HCT116 (cell line): Measurements from ENCODE around the gene STXBP5.

Source experiments
- CEBPB ChIP-seq: IDR thresholded peaks from 2 replicates; pipeline ENCODE4 v1.6.1; 2012; ENCODE audit warnings: low read depth
- EZH2 ChIP-seq: fragments of 200-600 bp; sonication (generic); IDR thresholded peaks from 2 replicates; pipeline ENCODE4 v1.6.1; 2017; ENCODE audit warnings: antibody characterized with exemption, mixed run types
- POLR2A ChIP-seq: IDR thresholded peaks from 2 replicates; pipeline ENCODE4 v1.7.0; 2011; ENCODE audit warnings: borderline replicate concordance; ENCODE audit not compliant: insufficient read depth, insufficient read length; ENCODE audit errors: extremely low read depth
- POLR2AphosphoS5 ChIP-seq: IDR thresholded peaks from 2 replicates; pipeline ENCODE4 v1.6.1; 2011; ENCODE audit warnings: mild to moderate bottlenecking, low read depth, low read length, moderate library complexity
- RAD21 ChIP-seq: IDR thresholded peaks from 2 replicates; pipeline ENCODE4 v1.6.1; 2012; ENCODE audit warnings: low read depth, mild to moderate bottlenecking
- SRF ChIP-seq: IDR thresholded peaks from 2 replicates; pipeline ENCODE4 v1.6.1; 2012; ENCODE audit warnings: low read depth
- TCF7L2 ChIP-seq: IDR thresholded peaks from 2 replicates; pipeline ENCODE4 v1.7.0; 2011; ENCODE audit warnings: borderline replicate concordance, inconsistent platforms; ENCODE audit not compliant: insufficient read depth, insufficient read length; ENCODE audit errors: extremely low read depth
- TF ChIP-seq, protein P1 (sequence below), 3 experiments: fragments of 200-600 bp in 1 of 3; sonication (generic) in 1 of 3; IDR thresholded peaks in 2 of 3; conservative IDR thresholded peaks in 1 of 3; 2 replicates each; pipeline ENCODE4 v1.5.1; 2012 to 2017; ENCODE audit warnings: low read depth in 2 of 3, low read length in 2 of 3, antibody characterized with exemption in 1 of 3, borderline replicate concordance in 1 of 3, control low read depth in 1 of 3, mild to moderate bottlenecking in 1 of 3, mixed read lengths in 1 of 3, mixed run types in 1 of 3, moderate library complexity in 1 of 3; ENCODE audit not compliant: insufficient read depth in 1 of 3
- TF ChIP-seq, protein P2 (sequence below): IDR thresholded peaks from 2 replicates; pipeline ENCODE4 v1.6.1; 2012; ENCODE audit warnings: low read depth

DNA sequence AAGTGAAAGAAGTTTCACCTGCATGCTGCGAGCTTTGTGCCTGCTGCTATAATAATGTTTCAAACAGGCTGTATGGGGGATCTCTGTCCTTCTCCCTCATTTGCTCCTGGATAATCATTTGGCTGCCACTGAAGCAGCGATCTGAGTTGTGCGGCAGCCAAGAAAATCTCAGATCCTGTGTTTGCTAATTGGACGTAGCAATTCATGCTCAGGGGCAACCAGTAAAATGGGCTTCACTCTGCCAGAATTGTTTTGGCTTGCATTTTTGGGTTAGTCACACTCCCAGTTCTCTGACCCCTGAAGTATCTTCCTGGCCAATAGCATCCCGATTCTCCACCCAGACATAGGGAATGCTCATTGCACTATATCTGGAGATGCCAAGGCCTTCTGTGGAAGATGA, 13.7 kb upstream of the STXBP5 start:
- TF ChIP-seq, protein P1, sequence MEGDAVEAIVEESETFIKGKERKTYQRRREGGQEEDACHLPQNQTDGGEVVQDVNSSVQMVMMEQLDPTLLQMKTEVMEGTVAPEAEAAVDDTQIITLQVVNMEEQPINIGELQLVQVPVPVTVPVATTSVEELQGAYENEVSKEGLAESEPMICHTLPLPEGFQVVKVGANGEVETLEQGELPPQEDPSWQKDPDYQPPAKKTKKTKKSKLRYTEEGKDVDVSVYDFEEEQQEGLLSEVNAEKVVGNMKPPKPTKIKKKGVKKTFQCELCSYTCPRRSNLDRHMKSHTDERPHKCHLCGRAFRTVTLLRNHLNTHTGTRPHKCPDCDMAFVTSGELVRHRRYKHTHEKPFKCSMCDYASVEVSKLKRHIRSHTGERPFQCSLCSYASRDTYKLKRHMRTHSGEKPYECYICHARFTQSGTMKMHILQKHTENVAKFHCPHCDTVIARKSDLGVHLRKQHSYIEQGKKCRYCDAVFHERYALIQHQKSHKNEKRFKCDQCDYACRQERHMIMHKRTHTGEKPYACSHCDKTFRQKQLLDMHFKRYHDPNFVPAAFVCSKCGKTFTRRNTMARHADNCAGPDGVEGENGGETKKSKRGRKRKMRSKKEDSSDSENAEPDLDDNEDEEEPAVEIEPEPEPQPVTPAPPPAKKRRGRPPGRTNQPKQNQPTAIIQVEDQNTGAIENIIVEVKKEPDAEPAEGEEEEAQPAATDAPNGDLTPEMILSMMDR (IDR thresholded peaks at IDR 0.05 in 2 of 3, conservative IDR thresholded peaks at IDR 0.05 in 1 of 3; ENCODE audit: borderline replicate concordance in 1 of 3, insufficient read depth in 1 of 3, low read depth in 2 of 3, low read length in 2 of 3): no peak
- no peak for TF ChIP-seq CEBPB
- TF ChIP-seq SRF: no peak
- no peak for TF ChIP-seq TCF7L2
- no peak for TF ChIP-seq EZH2
- no peak for TF ChIP-seq POLR2A
- TF ChIP-seq RAD21: no peak
- TF ChIP-seq, protein P2, sequence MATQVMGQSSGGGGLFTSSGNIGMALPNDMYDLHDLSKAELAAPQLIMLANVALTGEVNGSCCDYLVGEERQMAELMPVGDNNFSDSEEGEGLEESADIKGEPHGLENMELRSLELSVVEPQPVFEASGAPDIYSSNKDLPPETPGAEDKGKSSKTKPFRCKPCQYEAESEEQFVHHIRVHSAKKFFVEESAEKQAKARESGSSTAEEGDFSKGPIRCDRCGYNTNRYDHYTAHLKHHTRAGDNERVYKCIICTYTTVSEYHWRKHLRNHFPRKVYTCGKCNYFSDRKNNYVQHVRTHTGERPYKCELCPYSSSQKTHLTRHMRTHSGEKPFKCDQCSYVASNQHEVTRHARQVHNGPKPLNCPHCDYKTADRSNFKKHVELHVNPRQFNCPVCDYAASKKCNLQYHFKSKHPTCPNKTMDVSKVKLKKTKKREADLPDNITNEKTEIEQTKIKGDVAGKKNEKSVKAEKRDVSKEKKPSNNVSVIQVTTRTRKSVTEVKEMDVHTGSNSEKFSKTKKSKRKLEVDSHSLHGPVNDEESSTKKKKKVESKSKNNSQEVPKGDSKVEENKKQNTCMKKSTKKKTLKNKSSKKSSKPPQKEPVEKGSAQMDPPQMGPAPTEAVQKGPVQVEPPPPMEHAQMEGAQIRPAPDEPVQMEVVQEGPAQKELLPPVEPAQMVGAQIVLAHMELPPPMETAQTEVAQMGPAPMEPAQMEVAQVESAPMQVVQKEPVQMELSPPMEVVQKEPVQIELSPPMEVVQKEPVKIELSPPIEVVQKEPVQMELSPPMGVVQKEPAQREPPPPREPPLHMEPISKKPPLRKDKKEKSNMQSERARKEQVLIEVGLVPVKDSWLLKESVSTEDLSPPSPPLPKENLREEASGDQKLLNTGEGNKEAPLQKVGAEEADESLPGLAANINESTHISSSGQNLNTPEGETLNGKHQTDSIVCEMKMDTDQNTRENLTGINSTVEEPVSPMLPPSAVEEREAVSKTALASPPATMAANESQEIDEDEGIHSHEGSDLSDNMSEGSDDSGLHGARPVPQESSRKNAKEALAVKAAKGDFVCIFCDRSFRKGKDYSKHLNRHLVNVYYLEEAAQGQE: no peak
- TF ChIP-seq POLR2AphosphoS5: no peak
